Caco-2 (cell line): ENCODE results near the gene ST6GAL2. TPM values are rescaled to one million over a fixed set of nuclear protein-coding genes. Genes with fewer than 3 reads are reported as not detected.

ENCODE experiments used
- BruUV-seq: library from RNA; stranded (reverse); fragments of 400-500 nt; replicated peaks from 2 replicates; lab custom pipeline; 2021; lab: Mats Ljungman, UMichigan
- CTCF ChIA-PET: fragments of 300-600 bp; sonication (Branson Sonifier 250); formaldehyde crosslinking; loops from one replicate; lab custom pipeline; 2022; ENCODE audit warnings: antibody characterized with exemption; lab: Charles Lee
- POLR2A ChIA-PET: fragments of 300-600 bp; sonication (Branson Sonifier 250); formaldehyde crosslinking; loops from one replicate; lab custom pipeline; 2022; ENCODE audit warnings: antibody characterized with exemption; lab: Charles Lee
- DNase-seq, 2 experiments: peaks; one replicate each; pipeline versions ENCODE4 v3.0.0 to v3.0.0-alpha.2; 2020 to 2022
- H3K27me3 ChIP-seq: replicated peaks from 2 replicates; pipeline ENCODE4 v1.6.0; 2011; ENCODE audit warnings: low read length; ENCODE audit not compliant: control insufficient read depth, insufficient read depth
- H3K36me3 ChIP-seq: 2 replicates; pipeline ENCODE4 v1.5.1; 2011; ENCODE audit warnings: low read length; ENCODE audit not compliant: control insufficient read depth, insufficient read depth
- H3K4me1 ChIP-seq: fragments of 250-450 bp; sonication (Bioruptor Pico); 2 replicates; pipeline ENCODE4 v1.5.1; 2020; ENCODE audit warnings: mild to moderate bottlenecking
- H3K4me3 ChIP-seq: 2 replicates; pipeline ENCODE4 v1.5.1; 2011; ENCODE audit warnings: low read depth, mild to moderate bottlenecking, control low read depth, low read length
- H3K9me3 ChIP-seq: fragments of 250-450 bp; sonication (Bioruptor Pico); 2 replicates; pipeline ENCODE4 v1.5.1; 2020; ENCODE audit warnings: mild to moderate bottlenecking, moderate library complexity
- H3K27ac Mint-ChIP-seq: one replicate; pipeline ENCODE4 v1.8.0; 2022; ENCODE audit warnings: mixed read lengths; ENCODE audit not compliant: unreplicated experiment
- H3K27me3 Mint-ChIP-seq: one replicate; pipeline ENCODE4 v1.8.0; 2022; ENCODE audit warnings: mixed read lengths; ENCODE audit not compliant: insufficient read depth, unreplicated experiment
- H3K36me3 Mint-ChIP-seq: one replicate; pipeline ENCODE4 v1.8.0; 2022; ENCODE audit warnings: mild to moderate bottlenecking, mixed read lengths; ENCODE audit not compliant: insufficient read depth, unreplicated experiment
- H3K4me1 Mint-ChIP-seq: one replicate; pipeline ENCODE4 v1.8.0; 2022; ENCODE audit warnings: low read depth, mixed read lengths; ENCODE audit not compliant: unreplicated experiment
- H3K4me3 Mint-ChIP-seq: one replicate; pipeline ENCODE4 v1.8.0; 2022; ENCODE audit warnings: mild to moderate bottlenecking, moderate library complexity, mixed read lengths; ENCODE audit not compliant: unreplicated experiment
- H3K9me3 Mint-ChIP-seq: one replicate; pipeline ENCODE4 v1.8.0; 2022; ENCODE audit warnings: mixed read lengths; ENCODE audit not compliant: unreplicated experiment
- intact Hi-C: fragments of 100-400 bp; cut with micrococcal nuclease; formaldehyde crosslinking; loops from one replicate; pipeline ENCODE4 v1.10.0; 2022; ENCODE audit not compliant: unreplicated experiment
- total RNA-seq: library from RNA; stranded (reverse); gene quantifications from 2 replicates; pipeline ENCODE4 v1.2.3, GENCODE V29; 2022
- TF ChIP-seq, protein P1 (sequence below), 2 experiments: fragments of 200-600 bp in 1 of 2; IDR thresholded peaks; 1 replicate in 1 of 2; 2 replicates in 1 of 2; pipeline versions ENCODE4 v1.5.1 to v1.8.0; 2011 to 2022; ENCODE audit warnings: antibody characterized with exemption in 1 of 2, control low read depth in 1 of 2, inconsistent platforms in 1 of 2, low read depth in 1 of 2, low read length in 1 of 2, mild to moderate bottlenecking in 1 of 2, moderate library complexity in 1 of 2; ENCODE audit not compliant: insufficient read depth in 1 of 2, severe bottlenecking in 1 of 2, unreplicated experiment in 1 of 2

Gene ST6GAL2
- total RNA-seq, 1 experiment from 2014 or later, result not detected

DNA sequence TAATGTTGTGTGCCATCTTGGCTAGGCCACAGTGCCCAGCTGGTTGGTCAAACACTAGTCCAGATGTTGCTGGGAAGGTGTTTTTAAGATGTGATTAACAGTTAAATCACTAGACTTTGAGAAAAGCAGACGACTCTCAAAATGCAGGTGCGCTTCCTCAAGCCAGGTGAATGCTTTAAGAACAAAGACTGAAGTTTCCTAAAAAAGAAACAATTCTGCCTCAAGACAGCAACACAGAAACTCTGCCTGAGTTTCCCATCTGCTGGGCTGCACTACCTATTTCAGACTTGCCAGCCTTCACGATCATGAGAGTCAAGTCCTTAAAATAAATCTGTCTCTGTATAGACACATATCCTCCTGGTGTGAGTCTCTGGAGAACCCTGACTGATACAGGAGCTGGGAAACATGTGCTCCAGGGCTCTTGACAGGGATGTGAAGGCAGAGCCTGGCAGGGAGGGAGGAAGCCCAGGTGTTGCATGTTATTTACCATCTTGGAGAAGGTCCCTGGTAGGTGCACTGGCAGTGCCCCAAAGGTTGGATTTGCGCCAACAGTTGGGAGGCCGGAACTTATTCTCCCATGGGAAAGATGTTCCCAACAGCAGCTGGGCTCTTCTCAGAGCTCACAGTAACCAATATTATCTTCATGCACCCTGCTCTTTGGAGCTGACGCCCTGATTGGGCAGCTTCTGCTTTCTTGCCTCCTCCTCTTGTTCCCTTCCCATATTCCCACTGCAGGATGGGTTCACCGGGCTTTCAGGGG lies 43.9 kb downstream of the ST6GAL2 start:
- Mint-ChIP-seq H3K36me3 (no peaks in the 10 kb centered on the region), H3K27ac (no peak overlapping the region), H3K27me3 (peaks cover 8% of the 10 kb centered on the region), H3K9me3 (no peaks in the 10 kb centered on the region), H3K4me1 (no peaks in the 10 kb centered on the region), H3K4me3 (no peak overlapping the region)
- H3K9me3 ChIP-seq, result no peaks in the 10 kb centered on the region
- intact Hi-C loops, result loop anchor here (10.0 kb wide), 1 partner anchor 207 kb away; no protein-coding TSS in a partner anchor
- TF ChIP-seq, protein P1, sequence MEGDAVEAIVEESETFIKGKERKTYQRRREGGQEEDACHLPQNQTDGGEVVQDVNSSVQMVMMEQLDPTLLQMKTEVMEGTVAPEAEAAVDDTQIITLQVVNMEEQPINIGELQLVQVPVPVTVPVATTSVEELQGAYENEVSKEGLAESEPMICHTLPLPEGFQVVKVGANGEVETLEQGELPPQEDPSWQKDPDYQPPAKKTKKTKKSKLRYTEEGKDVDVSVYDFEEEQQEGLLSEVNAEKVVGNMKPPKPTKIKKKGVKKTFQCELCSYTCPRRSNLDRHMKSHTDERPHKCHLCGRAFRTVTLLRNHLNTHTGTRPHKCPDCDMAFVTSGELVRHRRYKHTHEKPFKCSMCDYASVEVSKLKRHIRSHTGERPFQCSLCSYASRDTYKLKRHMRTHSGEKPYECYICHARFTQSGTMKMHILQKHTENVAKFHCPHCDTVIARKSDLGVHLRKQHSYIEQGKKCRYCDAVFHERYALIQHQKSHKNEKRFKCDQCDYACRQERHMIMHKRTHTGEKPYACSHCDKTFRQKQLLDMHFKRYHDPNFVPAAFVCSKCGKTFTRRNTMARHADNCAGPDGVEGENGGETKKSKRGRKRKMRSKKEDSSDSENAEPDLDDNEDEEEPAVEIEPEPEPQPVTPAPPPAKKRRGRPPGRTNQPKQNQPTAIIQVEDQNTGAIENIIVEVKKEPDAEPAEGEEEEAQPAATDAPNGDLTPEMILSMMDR (IDR thresholded peaks at IDR 0.05; ENCODE audit: insufficient read depth in 1 of 2, low read depth in 1 of 2, low read length in 1 of 2, severe bottlenecking in 1 of 2, unreplicated experiment in 1 of 2), result no peak
- BruUV-seq, result no TSS peak
- no peak for DNase-seq
- CTCF ChIA-PET, result no interaction called here
- no peaks in the 10 kb centered on the region; the same call in 1 of the 2 replicates for H3K27me3 ChIP-seq
- no peaks in the 10 kb centered on the region for H3K36me3 ChIP-seq
- POLR2A ChIA-PET, result no interaction called here
- no peaks in the 10 kb centered on the region for H3K4me1 ChIP-seq
- H3K4me3 ChIP-seq, result no peak overlapping the region

DNA sequence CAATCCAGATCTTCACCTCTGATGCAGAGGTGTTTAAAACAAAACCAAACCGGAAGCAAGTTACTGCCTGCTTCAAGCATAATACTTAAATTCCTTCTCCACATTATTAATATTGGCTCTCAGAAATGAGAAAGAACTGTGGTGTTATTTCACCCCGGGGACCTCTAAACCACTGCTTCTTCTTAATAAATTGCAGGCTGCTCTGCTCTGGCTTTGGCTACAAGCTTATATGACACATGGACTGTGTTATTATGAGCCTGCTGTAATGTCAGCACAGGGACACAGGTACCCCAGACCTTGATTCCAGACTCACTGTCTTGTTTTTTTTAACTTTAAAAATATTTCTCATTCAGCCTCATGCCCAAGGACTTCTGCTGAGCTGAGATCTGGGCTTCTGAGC lies 45.1 kb downstream of the ST6GAL2 start:
- Histone ChIP-seq H3K27me3 (no peaks in the 10 kb centered on the region; the same call in 1 of the 2 replicates), H3K4me1 (no peaks in the 10 kb centered on the region), H3K36me3 (no peaks in the 10 kb centered on the region), H3K9me3 (no peaks in the 10 kb centered on the region), H3K4me3 (no peak overlapping the region)
- H3K4me1 Mint-ChIP-seq, result no peaks in the 10 kb centered on the region
- H3K9me3 Mint-ChIP-seq, result no peaks in the 10 kb centered on the region
- no peak for DNase-seq
- no peak overlapping the region for H3K4me3 Mint-ChIP-seq
- no TSS peak for BruUV-seq
- ChIA-PET POLR2A (no interaction called here), CTCF (no interaction called here)
- H3K36me3 Mint-ChIP-seq, result no peaks in the 10 kb centered on the region
- no peak overlapping the region for H3K27ac Mint-ChIP-seq
- TF ChIP-seq, protein P1 (IDR thresholded peaks at IDR 0.05; ENCODE audit: insufficient read depth in 1 of 2, low read depth in 1 of 2, low read length in 1 of 2, severe bottlenecking in 1 of 2, unreplicated experiment in 1 of 2), result no peak
- peaks cover 8% of the 10 kb centered on the region for H3K27me3 Mint-ChIP-seq
- intact Hi-C loops, result loop anchor here (10.0 kb wide), 1 partner anchor 206 kb away; no protein-coding TSS in a partner anchor

DNA sequence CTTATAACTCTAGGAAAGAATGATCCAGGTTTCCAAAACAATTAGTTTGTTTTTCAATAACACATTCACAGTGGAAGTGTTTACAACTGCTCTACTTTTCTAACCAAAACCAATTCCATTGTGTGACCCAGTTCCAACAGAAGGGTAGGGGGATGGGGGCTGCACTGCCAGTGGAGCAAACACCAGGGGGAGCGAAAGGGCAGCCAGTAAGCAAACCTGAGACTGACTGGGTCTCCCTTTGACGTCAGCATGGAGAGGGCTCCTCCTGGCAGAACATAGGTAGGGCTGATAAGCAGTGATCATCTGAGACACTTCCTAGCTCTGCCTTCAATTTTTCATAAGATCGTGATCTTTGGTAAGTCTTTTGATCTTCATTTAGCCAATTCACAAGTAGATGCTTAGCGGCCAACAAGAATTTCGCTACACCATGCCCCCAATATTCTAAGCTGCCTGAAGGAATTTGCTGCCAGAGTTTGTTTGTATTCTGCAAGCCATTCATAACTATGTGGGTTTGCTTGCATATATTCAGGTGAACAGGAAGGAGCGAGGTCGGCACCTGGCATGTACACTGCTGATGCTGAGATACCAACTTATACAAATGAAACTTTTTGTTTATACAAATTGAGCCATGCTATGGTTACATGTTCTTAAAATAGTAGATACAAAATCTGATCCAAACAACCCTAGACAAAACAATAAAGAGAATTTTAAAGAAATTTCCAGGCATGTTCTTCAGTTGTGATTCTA lies 45.9 kb downstream of the ST6GAL2 start:
- no TSS peak for BruUV-seq
- CTCF ChIA-PET, result no interaction called here
- Mint-ChIP-seq H3K27me3 (peaks cover 6% of the 10 kb centered on the region), H3K4me1 (no peaks in the 10 kb centered on the region), H3K27ac (no peak overlapping the region), H3K36me3 (no peaks in the 10 kb centered on the region), H3K4me3 (no peak overlapping the region), H3K9me3 (no peaks in the 10 kb centered on the region)
- POLR2A ChIA-PET, result no interaction called here
- no peaks in the 10 kb centered on the region for H3K4me1 ChIP-seq
- no peaks in the 10 kb centered on the region; the same call in 1 of the 2 replicates for H3K27me3 ChIP-seq
- intact Hi-C loops, result loop anchor here (10.0 kb wide), 1 partner anchor 205 kb away; no protein-coding TSS in a partner anchor
- TF ChIP-seq, protein P1 (IDR thresholded peaks at IDR 0.05; ENCODE audit: insufficient read depth in 1 of 2, low read depth in 1 of 2, low read length in 1 of 2, severe bottlenecking in 1 of 2, unreplicated experiment in 1 of 2), result peak; percentile 41 to 53
- peak; percentile 43 to 51 for DNase-seq
- H3K36me3 ChIP-seq, result no peaks in the 10 kb centered on the region
- no peaks in the 10 kb centered on the region for H3K9me3 ChIP-seq
- H3K4me3 ChIP-seq, result no peak overlapping the region
